HUES64 (cell line): ENCODE results near the gene MRPS12.
A peak's percentile ranks its signal among the peaks of the same experiment; 100 is the strongest.
"Not testable (repeated sequence)": the region's sequence is repeated elsewhere in the genome, so short reads cannot be mapped to it uniquely, and the experiment has no call there.

Source experiments
- H3K27ac ChIP-seq: 2 replicates; pipeline ENCODE4 v1.7.0; 2013; ENCODE audit warnings: low read depth, low read length, inconsistent platforms
- H3K27me3 ChIP-seq: 2 replicates; pipeline ENCODE4 v1.6.1; 2013; ENCODE audit warnings: mild to moderate bottlenecking, low read length; ENCODE audit not compliant: insufficient read depth
- H3K36me3 ChIP-seq: 2 replicates; pipeline ENCODE4 v1.6.1; 2013; ENCODE audit warnings: mild to moderate bottlenecking, low read length; ENCODE audit not compliant: insufficient read depth
- H3K4me1 ChIP-seq: 2 replicates; pipeline ENCODE4 v1.6.1; 2013; ENCODE audit warnings: mild to moderate bottlenecking, low read length, moderate library complexity; ENCODE audit not compliant: insufficient read depth
- H3K4me3 ChIP-seq: 2 replicates; pipeline ENCODE4 v1.5.1; 2013; ENCODE audit warnings: mild to moderate bottlenecking, low read length, moderate library complexity
- H3K9ac ChIP-seq: 2 replicates; pipeline ENCODE4 v1.6.1; 2013; ENCODE audit warnings: mild to moderate bottlenecking, low read depth, low read length
- H3K9me3 ChIP-seq: 2 replicates; pipeline ENCODE4 v1.6.1; 2013; ENCODE audit warnings: low read depth, low read length; ENCODE audit not compliant: insufficient read depth
- WGBS: fragments of 150-250, 120-280 bp; methylation state at CpG from one replicate; pipeline ENCODE4 v1.1.7; 2013; ENCODE audit warnings: missing lambda C conversion rate; 5-methylcytosine and 5-hydroxymethylcytosine counted together

MRPS12 gene

DNA sequence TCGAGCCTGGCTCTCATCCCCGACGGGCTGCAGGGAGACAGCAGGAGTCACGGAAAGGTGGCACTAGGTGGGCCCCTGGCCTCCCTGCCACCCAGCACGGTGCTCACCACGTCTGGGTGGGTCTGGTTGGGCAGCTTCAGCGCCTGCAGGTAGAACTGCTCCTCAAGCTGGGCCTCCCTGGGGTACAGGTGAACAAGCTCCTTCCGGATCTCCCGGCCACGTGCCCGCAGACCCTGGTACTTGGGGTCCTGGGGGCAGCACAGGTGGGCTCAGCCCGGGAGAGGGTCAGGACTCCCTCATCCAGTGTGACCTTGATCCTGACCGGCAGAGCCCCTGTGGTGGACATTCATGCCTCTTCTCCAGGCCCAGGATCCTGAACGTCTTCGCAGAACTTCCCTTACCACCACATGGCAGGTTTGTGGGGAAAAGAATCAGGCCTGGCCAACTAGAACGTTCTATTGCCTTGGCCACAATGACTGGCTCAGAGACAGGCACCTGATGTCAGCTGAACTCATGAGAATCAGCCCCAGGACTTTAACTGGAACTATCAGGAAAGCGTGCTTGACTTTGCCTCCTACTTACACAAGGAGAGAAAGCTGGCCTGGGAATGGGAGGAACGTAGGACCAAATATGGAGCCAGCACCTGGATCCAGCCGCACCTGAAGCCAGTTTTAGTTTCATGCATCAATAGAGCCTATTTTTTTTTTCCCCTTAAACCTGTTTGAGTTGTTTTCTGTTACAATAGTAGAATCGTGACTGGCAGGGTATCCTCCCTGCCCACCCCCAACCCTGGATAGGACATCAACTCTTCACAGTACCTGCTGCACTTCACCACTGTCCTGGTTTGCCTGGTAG lies 9.1 kb upstream of the MRPS12 start:
- WGBS = 96% methylated on average over 19 of the region's 20 CpGs
- Histone ChIP-seq H3K36me3 (peaks cover 41% of the 10 kb centered on the region), H3K9ac (no peak overlapping the region), H3K4me1 (no peaks in the 10 kb centered on the region), H3K9me3 (no peaks in the 10 kb centered on the region), H3K27me3 (no peaks in the 10 kb centered on the region), H3K27ac (no peak overlapping the region), H3K4me3 (no peak overlapping the region)

DNA sequence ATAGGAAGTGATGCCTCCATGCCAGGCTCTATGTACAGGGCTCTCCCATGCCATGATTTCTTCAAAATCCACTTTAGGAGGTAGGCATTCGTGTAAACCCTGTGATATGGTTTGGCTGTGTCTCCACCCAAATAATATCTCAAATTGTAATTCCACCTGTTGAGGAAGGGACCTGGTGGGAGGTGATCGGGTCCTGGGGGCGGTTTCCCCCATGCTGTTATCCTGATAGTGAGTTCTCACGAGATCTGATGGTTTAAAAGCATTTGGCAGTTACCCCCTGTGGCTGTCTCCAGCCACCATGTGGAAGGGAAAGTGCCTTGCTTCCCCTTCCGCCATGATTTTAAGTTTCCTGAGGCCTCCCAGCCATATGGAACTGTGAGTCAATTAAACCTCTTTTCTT lies 8.3 kb upstream of the MRPS12 start:
- Histone ChIP-seq H3K4me1 (no peaks in the 10 kb centered on the region), H3K9ac (no peak overlapping the region), H3K27ac (no peak overlapping the region), H3K9me3 (no peaks in the 10 kb centered on the region), H3K27me3 (no peaks in the 10 kb centered on the region), H3K36me3 (peaks cover 41% of the 10 kb centered on the region), H3K4me3 (no peak overlapping the region)
- 94% methylated on average over 5 of the region's 5 CpGs for WGBS

DNA sequence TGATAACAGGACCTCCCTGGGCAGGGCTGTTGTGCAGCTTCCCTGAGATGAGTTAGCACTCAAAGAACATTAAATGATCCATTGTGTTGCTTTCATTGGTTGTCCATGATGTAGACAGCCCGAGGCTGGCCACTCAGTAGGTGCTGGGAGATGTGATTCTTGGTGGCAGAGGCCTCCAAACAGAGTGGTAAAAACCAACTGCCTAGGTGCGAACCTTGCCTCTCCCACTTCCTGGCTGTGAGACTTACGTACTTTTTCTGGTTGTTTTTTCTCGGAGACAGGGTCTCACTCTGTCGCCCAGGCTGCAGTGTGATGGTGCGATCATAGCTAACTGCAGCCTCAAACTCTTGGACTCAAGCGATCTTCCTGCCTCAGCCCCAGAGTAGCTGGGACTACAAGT lies 6.4 kb upstream of the MRPS12 start:
- H3K9me3 ChIP-seq = no peaks in the 10 kb centered on the region
- no peaks in the 10 kb centered on the region for H3K4me1 ChIP-seq
- no peak overlapping the region for H3K4me3 ChIP-seq
- H3K36me3 ChIP-seq = peaks cover 49% of the 10 kb centered on the region
- H3K27me3 ChIP-seq = no peaks in the 10 kb centered on the region
- H3K9ac ChIP-seq = no peak overlapping the region
- WGBS = 93% methylated on average over 7 of the region's 7 CpGs
- no peak overlapping the region for H3K27ac ChIP-seq

DNA sequence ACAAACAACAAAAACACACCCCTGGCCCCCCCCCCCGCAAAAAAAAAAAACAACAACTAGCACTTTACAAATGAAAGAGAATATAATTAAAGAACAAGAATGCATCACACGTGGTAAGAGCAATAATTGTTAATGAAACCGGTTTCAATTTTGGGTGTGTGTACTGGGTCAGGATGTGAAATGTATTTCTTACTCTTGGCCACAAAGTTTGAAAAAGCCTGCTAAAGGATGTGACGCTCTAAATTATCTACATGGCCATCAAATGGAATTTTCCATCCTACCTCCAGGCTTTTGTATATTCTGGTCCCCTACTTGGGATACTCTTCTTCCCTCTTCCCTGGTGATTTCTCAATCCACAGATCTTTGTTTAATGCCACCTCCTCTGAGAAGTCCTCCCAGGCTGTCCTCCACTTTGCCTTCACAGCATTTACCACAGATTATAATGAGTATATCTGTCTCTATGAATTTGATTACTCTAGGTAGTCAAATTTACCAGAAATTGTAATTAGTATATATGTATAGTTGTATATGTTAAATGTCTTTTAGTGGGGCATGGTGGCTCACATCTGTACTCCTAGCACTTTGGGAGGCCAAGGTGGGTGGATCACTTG lies 2.2 kb upstream of the MRPS12 start:
- 96% methylated on average over 3 of the region's 4 CpGs for WGBS
- Histone ChIP-seq H3K4me3 (no peak overlapping the region), H3K4me1 (peaks cover 3% of the 10 kb centered on the region; the same call in 1 of the 2 replicates), H3K9ac (no peak overlapping the region), H3K27me3 (no peaks in the 10 kb centered on the region), H3K9me3 (0 out of 2 replicates have a peak, but pooled peaks cover 2% of the 10 kb centered on the region), H3K36me3 (peaks cover 48% of the 10 kb centered on the region), H3K27ac (no peak overlapping the region)

DNA sequence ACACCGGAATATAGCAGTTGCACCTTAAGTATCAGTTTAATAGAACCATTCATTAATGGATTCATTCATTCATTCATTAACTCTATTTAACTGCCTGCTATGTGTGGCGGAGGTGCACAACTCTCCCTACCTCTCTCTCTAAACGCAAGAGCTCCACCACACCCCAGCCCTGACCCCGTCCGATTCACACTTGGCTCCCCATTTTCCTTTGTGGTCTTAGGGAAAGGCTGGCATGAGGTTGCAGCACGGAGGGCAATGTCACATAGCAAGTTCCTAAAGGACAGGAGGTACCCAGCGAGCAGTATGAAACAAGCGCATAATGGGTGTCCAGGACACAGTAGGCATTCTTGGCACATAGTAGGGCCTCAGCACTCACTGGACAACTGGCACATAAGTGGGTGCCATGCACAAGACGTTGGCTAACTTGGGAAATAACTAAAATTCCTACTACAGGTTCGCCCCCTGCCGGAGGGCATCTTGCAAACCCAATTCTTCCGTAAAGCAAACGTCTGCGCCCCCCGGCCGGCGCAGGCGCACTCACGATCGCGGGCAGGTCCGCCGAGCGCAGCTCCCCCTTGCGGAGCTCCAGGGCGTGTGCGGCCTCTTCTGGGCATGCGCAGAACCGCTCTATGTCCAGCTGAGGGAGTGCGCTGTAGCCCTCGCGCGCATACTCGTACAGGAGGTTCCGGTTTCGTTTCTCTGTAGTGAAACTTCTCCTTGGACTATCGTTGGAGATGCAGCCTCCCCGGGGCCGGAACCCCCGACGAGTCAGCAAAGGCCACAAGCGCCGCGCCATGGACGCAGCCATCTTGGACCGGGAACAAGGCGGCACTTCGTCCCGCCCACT lies 592 bp upstream of the MRPS12 start, which contains the start of gene SARS2:
TSS of gene SARS2 (minus strand) at position 835 of the 847 bp plus-strand sequence. CDS start at position 808, 27 bp downstream.
- Histone ChIP-seq H3K4me1 (peaks cover 3% of the 10 kb centered on the region; the same call in 1 of the 2 replicates), H3K27ac (peak within 1 kb of the TSS; percentile 95), H3K9me3 (peaks cover 12% of the 10 kb centered on the region; the same call in 1 of the 2 replicates), H3K9ac (peak within 1 kb of the TSS; percentile 95), H3K4me3 (peak within 1 kb of the TSS; percentile 78), H3K36me3 (peaks cover 50% of the 10 kb centered on the region), H3K27me3 (no peaks in the 10 kb centered on the region)
- 3% methylated on average over 49 of the region's 49 CpGs for WGBS

GRCh38 chr19:38931521-38931793 lies 713 bp downstream of the MRPS12 start:
- H3K36me3 ChIP-seq = peaks cover 38% of the 10 kb centered on the region
- WGBS = 32% methylated on average over 8 of the region's 8 CpGs
- peaks cover 3% of the 10 kb centered on the region; the same call in 1 of the 2 replicates for H3K4me1 ChIP-seq
- peak overlapping the region; percentile 95 for H3K9ac ChIP-seq
- peak overlapping the region; percentile 78 for H3K4me3 ChIP-seq
- peaks cover 12% of the 10 kb centered on the region; the same call in 1 of the 2 replicates for H3K9me3 ChIP-seq
- no peak overlapping the region for H3K27ac ChIP-seq
- H3K27me3 ChIP-seq = no peaks in the 10 kb centered on the region

DNA sequence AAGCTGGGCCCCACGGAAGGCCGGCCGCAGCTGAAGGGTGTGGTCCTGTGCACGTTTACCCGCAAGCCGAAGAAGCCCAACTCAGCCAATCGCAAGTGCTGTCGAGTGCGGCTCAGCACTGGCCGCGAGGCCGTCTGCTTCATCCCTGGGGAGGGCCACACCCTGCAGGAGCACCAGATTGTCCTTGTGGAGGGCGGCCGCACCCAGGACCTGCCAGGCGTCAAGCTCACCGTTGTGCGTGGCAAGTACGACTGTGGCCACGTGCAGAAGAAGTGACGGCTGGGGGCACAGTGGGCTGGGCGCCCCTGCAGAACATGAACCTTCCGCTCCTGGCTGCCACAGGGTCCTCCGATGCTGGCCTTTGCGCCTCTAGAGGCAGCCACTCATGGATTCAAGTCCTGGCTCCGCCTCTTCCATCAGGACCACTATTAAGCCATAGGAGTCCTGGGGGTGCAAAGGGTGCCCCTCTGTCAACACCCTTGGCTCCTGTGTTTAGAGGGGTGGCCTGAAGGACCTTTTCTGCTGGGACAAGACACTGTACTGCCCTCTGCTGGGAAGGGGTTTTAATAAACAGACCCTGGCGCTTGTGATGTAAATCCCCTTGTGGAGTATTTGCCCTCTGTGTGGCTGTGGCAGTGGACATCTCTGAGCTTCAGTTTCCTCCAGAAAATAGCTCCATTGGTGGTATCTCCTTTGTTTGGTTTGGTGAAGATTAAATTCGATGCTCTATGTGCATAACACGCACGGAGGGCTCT lies 1.9 kb downstream of the MRPS12 start:
- Histone ChIP-seq H3K9me3 (peaks cover 12% of the 10 kb centered on the region; the same call in 1 of the 2 replicates), H3K4me3 (no peak overlapping the region), H3K9ac (no peak overlapping the region), H3K27me3 (no peaks in the 10 kb centered on the region), H3K36me3 (peaks cover 38% of the 10 kb centered on the region), H3K4me1 (peaks cover 3% of the 10 kb centered on the region; the same call in 1 of the 2 replicates), H3K27ac (no peak overlapping the region)
- WGBS = 96% methylated on average over 29 of the region's 29 CpGs

- WGBS = 91% methylated on average over 4 of the region's 4 CpGs
- H3K36me3 ChIP-seq = peaks cover 32% of the 10 kb centered on the region
- H3K9me3 ChIP-seq = peaks cover 12% of the 10 kb centered on the region; the same call in 1 of the 2 replicates
- H3K4me1 ChIP-seq = peaks cover 3% of the 10 kb centered on the region; the same call in 1 of the 2 replicates
- no peak overlapping the region for H3K27ac ChIP-seq
- H3K9ac ChIP-seq = no peak overlapping the region
- H3K27me3 ChIP-seq = no peaks in the 10 kb centered on the region
- H3K4me3 ChIP-seq = no peak overlapping the region
These were observed 2.8 kb downstream of the MRPS12 start for GRCh38 chr19:38933544-38933943.

- Histone ChIP-seq H3K36me3 (peaks cover 5% of the 10 kb centered on the region; the same call in 1 of the 2 replicates), H3K9ac (no peak overlapping the region), H3K27ac (no peak overlapping the region), H3K4me3 (no peak overlapping the region), H3K9me3 (0 out of 2 replicates have a peak, but pooled peaks cover under 1% of the 10 kb centered on the region), H3K4me1 (no peaks in the 10 kb centered on the region), H3K27me3 (no peaks in the 10 kb centered on the region)
- WGBS = 87% methylated on average over 5 of the region's 5 CpGs
These were observed 9.2 kb downstream of the MRPS12 start for GRCh38 chr19:38939957-38940356.

DNA sequence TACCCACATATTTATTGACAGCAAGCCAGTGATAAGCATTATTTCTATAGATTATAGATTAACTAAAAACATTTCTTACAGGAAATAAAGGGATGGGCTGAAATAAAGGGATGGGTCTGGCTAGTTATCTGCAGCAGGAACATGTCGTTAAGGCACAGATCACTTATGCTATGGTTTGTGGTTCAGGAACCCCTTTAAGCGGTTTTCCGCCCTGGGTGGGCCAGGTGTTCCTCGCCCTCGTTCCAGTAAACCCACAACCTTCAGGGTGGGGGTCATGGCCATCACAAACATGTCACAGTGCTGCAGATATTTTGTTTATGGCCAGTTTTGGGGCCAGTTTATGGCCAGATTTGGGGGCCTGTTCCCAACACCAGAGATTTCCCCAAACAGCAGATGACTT lies 10.7 kb downstream of the MRPS12 start:
- H3K27me3 ChIP-seq, H3K9ac ChIP-seq, H3K4me1 ChIP-seq, H3K27ac ChIP-seq, H3K9me3 ChIP-seq, H3K4me3 ChIP-seq: not testable (repeated sequence)
- H3K36me3 ChIP-seq = peaks cover 12% of the 10 kb centered on the region; the same call in 1 of the 2 replicates
- 91% methylated on average over 5 of the region's 5 CpGs for WGBS
